Ascending aorta (tissue), 2 donors: Measurements from ENCODE around the gene SMG6. TPM values are rescaled to one million over a fixed set of nuclear protein-coding genes. Genes with fewer than 3 reads are reported as not detected.

Experiments used
- DNase-seq, 2 donors: peaks; one replicate each; pipeline ENCODE4 v3.0.0-alpha.2; 2019; ENCODE audit warnings: low spot score in 2 of 2
- H3K27ac ChIP-seq, 2 donors: fragments of 200-600 bp; sonication (generic); one replicate each; pipeline ENCODE4 v1.5.1; 2016 to 2017; ENCODE audit warnings: mild to moderate bottlenecking in 1 of 2
- H3K27me3 ChIP-seq: fragments of 200-600 bp; sonication (generic); one replicate; pipeline ENCODE4 v1.5.1; 2017
- H3K36me3 ChIP-seq, 2 donors: fragments of 200-600 bp; sonication (generic); one replicate each; pipeline ENCODE4 v1.5.1; 2016
- H3K4me1 ChIP-seq, 2 donors: fragments of 200-600 bp; sonication (generic); one replicate each; pipeline ENCODE4 v1.5.1; 2016 to 2017; ENCODE audit warnings: mild to moderate bottlenecking in 1 of 2
- H3K4me3 ChIP-seq, 2 donors: fragments of 200-600 bp; sonication (generic); one replicate each; pipeline ENCODE4 v1.5.1; 2016 to 2017; ENCODE audit warnings: mild to moderate bottlenecking in 1 of 2
- H3K9me3 ChIP-seq, 2 donors: fragments of 200-600 bp; sonication (generic); one replicate each; pipeline ENCODE4 v1.5.1; 2016
- intact Hi-C: fragments of 100-400 bp; cut with DNase I; formaldehyde crosslinking; loops from one replicate; pipeline ENCODE4 v1.15.1; 2023
- total RNA-seq: library from RNA; depleted of rRNA; stranded (reverse); fragments of >200 nt; gene quantifications from one replicate; pipeline ENCODE4 v1.1.0, GENCODE V29; 2016
- TF ChIP-seq, protein P1 (sequence below), 3 experiments: fragments of 200-600 bp in 2 of 3; fragments of 450-650 bp in 1 of 3; sonication (generic) in 2 of 3; IDR thresholded peaks; one replicate each; pipeline ENCODE4 v1.5.1; 2016 to 2019; ENCODE audit warnings: antibody characterized with exemption in 3 of 3, mild to moderate bottlenecking in 1 of 3, moderate library complexity in 1 of 3

Gene SMG6
- total RNA-seq, 1 donor from 2014 or later = 50.8 TPM

DNA sequence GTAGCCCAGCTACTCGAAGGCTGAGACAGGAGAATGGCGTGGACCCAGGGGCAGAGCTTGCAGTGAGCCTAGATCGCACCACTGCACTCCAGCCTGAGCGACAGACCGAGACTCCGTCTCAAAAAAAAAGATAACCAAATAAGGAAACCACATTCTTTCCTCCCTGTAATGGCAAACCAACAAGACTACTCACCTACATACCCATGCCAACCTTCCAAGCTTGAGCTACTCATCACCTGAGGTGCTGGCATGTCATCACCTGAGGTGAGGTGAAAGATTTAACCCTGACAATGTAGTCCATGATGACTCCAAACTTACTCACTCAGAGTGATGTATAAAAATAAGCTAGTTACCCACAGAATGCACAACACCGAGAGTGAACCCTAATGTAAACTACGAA, 85.2 kb downstream of the SMG6 start:
- TF ChIP-seq, protein P1, sequence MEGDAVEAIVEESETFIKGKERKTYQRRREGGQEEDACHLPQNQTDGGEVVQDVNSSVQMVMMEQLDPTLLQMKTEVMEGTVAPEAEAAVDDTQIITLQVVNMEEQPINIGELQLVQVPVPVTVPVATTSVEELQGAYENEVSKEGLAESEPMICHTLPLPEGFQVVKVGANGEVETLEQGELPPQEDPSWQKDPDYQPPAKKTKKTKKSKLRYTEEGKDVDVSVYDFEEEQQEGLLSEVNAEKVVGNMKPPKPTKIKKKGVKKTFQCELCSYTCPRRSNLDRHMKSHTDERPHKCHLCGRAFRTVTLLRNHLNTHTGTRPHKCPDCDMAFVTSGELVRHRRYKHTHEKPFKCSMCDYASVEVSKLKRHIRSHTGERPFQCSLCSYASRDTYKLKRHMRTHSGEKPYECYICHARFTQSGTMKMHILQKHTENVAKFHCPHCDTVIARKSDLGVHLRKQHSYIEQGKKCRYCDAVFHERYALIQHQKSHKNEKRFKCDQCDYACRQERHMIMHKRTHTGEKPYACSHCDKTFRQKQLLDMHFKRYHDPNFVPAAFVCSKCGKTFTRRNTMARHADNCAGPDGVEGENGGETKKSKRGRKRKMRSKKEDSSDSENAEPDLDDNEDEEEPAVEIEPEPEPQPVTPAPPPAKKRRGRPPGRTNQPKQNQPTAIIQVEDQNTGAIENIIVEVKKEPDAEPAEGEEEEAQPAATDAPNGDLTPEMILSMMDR (IDR thresholded peaks at IDR 0.05) = no peak
- Histone ChIP-seq H3K4me1 (peaks cover 8 to 34% of the 10 kb centered on the region in 2 donors), H3K4me3 (no peak overlapping the region), H3K36me3 (no peaks in the 10 kb centered on the region), H3K27me3 (no peaks in the 10 kb centered on the region), H3K27ac (no peak overlapping the region), H3K9me3 (no peaks in the 10 kb centered on the region)
- DNase-seq = no peak
- intact Hi-C loops = no loop called here

DNA sequence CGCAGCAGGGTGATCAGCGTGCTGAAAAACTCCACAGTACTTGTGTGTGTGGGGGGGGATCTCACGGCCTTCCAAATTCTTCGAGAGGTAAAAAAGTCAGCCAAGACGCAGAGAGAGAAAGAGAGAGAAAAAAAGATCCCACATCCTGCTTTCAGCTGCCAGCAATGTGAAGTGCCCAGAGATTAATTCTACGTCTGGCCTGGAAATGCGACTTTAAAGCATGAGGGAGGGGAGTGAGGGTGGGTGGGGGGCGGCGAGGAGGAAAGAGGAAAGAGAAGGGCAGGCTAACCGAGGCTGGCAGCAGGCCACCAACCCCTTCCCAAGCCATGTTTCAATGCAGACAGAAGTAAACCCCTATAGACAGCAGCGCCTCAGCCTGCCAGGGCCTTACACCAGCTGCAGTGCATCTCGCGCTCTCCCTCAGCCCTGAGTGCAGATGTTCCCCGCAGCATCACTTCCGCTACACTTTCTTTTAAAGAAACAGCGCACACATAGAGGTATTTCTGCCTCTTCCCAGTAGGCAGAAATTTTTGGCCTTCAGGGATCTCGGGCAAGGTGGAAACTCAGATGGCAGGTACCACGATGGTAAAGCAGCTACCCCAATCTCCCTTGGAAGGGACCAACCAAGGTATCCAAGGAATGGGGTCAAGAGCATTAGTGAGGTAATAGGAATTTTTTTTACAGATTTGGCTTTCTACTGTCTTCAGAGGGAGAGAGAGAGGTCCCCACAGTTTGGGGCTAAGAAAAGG, 87.8 kb downstream of the SMG6 start:
- TF ChIP-seq, protein P1 (IDR thresholded peaks at IDR 0.05) = no peak
- no peaks in the 10 kb centered on the region for H3K9me3 ChIP-seq
- H3K36me3 ChIP-seq = no peaks in the 10 kb centered on the region
- peak overlapping the region; percentile 88 to 94 for H3K27ac ChIP-seq
- peaks cover 18 to 50% of the 10 kb centered on the region in 2 donors for H3K4me1 ChIP-seq
- H3K27me3 ChIP-seq = no peaks in the 10 kb centered on the region
- DNase-seq = peak in 1 of 2 donors; percentile 82
- peak overlapping the region; percentile 42 to 51 for H3K4me3 ChIP-seq
- intact Hi-C loops = loop anchor here (1.0 kb wide), 1 partner anchor 43 kb away; no protein-coding TSS in a partner anchor

DNA sequence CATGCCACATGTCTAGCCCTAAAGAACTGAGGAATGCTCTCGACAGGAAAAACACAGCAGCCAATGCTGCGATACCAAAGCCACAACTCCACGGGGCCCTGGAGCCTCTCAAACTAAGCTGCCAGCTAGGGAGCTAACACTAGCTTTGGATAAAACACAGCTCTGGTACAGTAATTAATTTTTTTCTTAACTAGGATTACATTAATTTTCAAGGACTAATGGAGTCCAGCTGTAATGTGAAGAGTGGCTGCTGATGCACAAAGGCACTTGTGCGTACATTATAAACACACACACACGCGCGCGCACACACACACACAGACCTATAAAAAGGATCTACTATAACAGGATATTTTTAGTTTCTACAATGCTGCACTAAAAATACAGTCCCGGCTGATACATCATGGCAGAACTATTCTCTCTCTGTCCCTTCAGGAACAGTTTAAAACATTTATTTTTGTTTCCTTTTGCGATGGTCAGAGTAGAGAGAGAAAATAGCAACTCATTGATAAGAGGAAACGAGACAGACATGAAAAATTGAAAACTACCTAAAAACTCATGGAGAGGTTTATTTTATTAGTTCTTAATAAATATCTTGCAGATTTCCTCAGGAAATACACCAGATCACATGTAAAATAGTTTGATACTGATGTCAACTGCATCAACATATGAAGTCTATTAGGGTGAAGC, 88.5 kb downstream of the SMG6 start:
- H3K27me3 ChIP-seq = no peaks in the 10 kb centered on the region
- no peaks in the 10 kb centered on the region for H3K36me3 ChIP-seq
- no peaks in the 10 kb centered on the region for H3K9me3 ChIP-seq
- intact Hi-C loops = loop anchor here (1.0 kb wide), 1 partner anchor 43 kb away; no protein-coding TSS in a partner anchor
- peak overlapping the region; percentile 88 to 94 for H3K27ac ChIP-seq
- H3K4me1 ChIP-seq = peaks cover 18 to 50% of the 10 kb centered on the region in 2 donors
- TF ChIP-seq, protein P1 (IDR thresholded peaks at IDR 0.05) = no peak
- DNase-seq = peak; percentile 39 to 89
- H3K4me3 ChIP-seq = peak overlapping the region; percentile 42 to 51

DNA sequence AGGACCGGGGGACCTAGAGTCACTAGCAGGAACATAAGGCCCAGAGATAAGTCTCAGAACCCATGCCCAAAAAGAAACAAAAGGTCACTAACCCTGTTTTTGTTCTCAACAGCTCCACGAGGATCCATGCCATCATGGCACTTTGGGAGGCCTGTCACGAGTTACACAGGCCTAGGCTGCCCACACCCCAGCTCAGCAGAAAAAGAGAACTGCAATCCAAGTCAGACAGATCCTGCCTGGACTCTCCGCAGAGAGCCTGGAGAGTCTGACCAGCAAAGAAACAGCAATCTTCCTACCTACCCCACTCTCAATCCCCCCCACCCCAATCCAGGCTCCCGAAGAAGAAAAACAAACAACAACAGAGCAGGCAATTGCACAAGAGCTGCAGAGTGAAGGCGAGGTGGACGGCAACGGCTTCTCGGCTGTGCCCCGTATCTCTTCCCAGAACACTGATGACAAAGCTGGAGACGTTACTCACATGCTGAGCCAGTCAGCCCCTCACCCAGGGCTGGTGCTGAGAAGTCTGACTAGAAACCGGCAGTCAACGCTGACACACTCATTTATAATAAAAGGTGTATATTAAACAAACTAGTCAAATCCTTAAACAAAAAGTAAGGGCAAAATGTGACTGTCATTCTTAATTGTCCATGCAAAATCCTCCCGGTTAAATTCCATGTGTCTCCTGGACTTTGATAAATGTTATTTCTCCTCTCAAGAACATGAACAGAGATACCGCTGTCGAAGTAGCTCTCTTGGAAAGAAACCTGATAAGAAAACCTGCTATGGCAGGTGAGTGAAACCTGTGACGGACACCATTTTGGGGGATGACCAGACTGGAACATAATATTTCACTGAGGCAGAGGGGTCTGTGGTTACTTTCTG, 89.3 kb downstream of the SMG6 start:
- H3K36me3 ChIP-seq = no peaks in the 10 kb centered on the region
- no peaks in the 10 kb centered on the region for H3K27me3 ChIP-seq
- H3K9me3 ChIP-seq = no peaks in the 10 kb centered on the region
- TF ChIP-seq, protein P1 (IDR thresholded peaks at IDR 0.05) = no peak
- peak; percentile 52 to 86 for DNase-seq
- peak overlapping the region; percentile 23 to 40 for H3K4me3 ChIP-seq
- intact Hi-C loops = no loop called here
- peaks cover 18 to 47% of the 10 kb centered on the region in 2 donors for H3K4me1 ChIP-seq
- peak overlapping the region; percentile 88 to 94 for H3K27ac ChIP-seq

DNA sequence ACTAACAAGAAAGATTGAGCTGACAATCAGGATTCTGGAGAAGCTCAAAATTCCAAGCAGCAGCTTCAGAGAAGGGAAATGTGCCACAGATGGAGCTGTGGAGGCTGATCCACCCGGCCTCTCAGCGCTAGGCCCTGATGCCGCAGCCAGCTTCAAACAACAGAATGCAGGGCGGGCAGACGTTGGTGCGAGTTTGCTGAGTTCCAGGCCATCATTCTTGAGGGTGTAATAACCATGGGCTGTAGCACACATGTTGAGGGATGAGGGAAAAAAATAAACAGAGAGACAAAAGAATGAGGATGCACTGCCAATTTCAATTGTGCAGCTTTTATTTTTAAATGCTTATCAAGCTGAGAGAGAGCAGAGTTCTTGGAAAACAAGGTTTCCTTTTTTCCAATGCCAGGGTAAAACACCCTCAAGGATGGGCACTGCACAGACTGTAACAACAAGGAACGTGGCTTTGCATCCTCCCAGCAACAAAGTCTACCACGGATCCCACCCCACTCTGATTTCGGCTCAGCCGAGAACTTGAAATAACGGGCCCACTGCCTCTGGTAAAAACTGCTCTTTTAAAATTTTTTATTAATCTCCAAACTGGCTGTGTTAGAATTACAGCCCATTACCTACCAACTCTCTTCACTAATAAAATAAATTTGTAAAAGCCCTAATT, 90.2 kb downstream of the SMG6 start:
- TF ChIP-seq, protein P1 (IDR thresholded peaks at IDR 0.05) = no peak
- intact Hi-C loops = loop anchor here (2.0 kb wide), 2 partner anchors 23 to 33 kb away; no protein-coding TSS in a partner anchor
- DNase-seq = peak in 1 of 2 donors; percentile 40
- Histone ChIP-seq H3K4me1 (peaks cover 18 to 47% of the 10 kb centered on the region in 2 donors), H3K4me3 (no peak overlapping the region), H3K27me3 (no peaks in the 10 kb centered on the region), H3K36me3 (no peaks in the 10 kb centered on the region), H3K27ac (peak overlapping the region; percentile 88 to 94), H3K9me3 (no peaks in the 10 kb centered on the region)
